ENCODE measurements around the gene GAL3ST3.

DNA sequence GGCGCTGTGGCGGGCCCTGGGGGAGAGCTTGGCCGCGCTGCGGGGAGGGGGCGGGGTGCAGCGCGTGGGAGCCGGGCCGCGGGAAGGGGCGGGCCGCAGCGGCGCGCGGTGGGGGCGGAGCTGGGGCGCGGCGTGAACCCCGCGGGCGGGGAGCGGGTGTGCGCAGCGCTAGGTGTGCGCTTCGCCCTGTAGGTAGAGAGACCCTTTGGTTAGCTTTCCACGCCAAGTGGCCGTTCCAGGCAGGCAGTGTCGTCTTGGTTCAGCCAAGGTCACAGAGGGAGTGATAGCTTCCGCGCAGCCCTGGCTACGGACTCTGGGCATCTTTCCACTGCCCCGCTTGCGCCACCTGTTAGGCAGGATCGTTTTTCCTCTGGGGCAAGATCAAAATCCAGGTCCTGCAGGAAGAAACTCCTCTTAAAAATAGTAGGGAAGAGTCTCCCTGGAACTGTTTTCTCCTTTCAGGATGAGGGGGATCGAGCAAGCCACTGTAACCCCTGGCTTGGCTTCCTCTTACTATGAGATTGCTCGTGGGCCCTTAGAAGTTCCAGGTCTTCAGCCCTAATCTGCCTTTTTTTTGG, 46.2 kb downstream of the GAL3ST3 start:
- TF ChIP-seq TARDBP (IDR thresholded peaks at IDR 0.05), result no peak
- TF ChIP-seq ARNT (IDR thresholded peaks at IDR 0.05), result no peak
